Thyroid gland (tissue), 4 donors: ENCODE results near the gene PANX3.

ENCODE experiments used
- CTCF ChIP-seq, 6 experiments: fragments of 200-600 bp in 3 of 6; fragments of 450-650 bp in 3 of 6; sonication (generic) in 3 of 6; IDR thresholded peaks; one replicate each; pipeline ENCODE4 v1.5.1; 2016 to 2019; ENCODE audit warnings: antibody characterized with exemption in 6 of 6, mild to moderate bottlenecking in 2 of 6, inconsistent platforms in 1 of 6, moderate library complexity in 1 of 6
- POLR2A ChIP-seq, 2 donors: fragments of 450-650 bp; IDR thresholded peaks; one replicate each; pipeline ENCODE4 v1.6.1; 2017; ENCODE audit warnings: antibody characterized with exemption in 2 of 2, mild to moderate bottlenecking in 2 of 2, moderate library complexity in 1 of 2

- TF ChIP-seq CTCF (IDR thresholded peaks at IDR 0.05) (no peak), POLR2A (IDR thresholded peaks at IDR 0.05) (no peak)
Observed at GRCh38 chr11:124663861-124664260, 52.6 kb downstream of the PANX3 start.
